H1 (cell line): ENCODE results near the gene DUOX1. TPM values are rescaled to one million over a fixed set of nuclear protein-coding genes. Genes with fewer than 3 reads are reported as not detected.

ENCODE experiments used
- CTCF ChIA-PET: fragments of 300-600 bp; sonication (Branson Sonifier 250); formaldehyde crosslinking; loops from one replicate; lab custom pipeline; 2021; ENCODE audit not compliant: partially characterized antibody; lab: Charles Lee
- POLR2A ChIA-PET: fragments of 300-600 bp; sonication (Branson Sonifier 250); formaldehyde crosslinking; loops from one replicate; lab custom pipeline; 2021; ENCODE audit warnings: inconsistent platforms; ENCODE audit not compliant: partially characterized antibody; lab: Charles Lee
- DNase-seq, 2 experiments: peaks; one replicate each; pipeline versions ENCODE4 v3.0.0 to v3.0.0-alpha.2; 2010 to 2022; ENCODE audit warnings: low spot score in 2 of 2, low read depth in 1 of 2, mixed read lengths in 1 of 2
- FAIRE-seq: peaks from 2 replicates; lab custom pipeline; 2011; peaks lifted over from hg19 to GRCh38; lab: Jason Lieb, UNC
- H2AFZ ChIP-seq: 2 replicates; pipeline ENCODE4 v1.8.1; 2012; ENCODE audit warnings: low read length, inconsistent platforms
- H2AK5ac ChIP-seq: 2 replicates; pipeline ENCODE4 v1.6.1; 2013; ENCODE audit warnings: low read depth, low read length
- H2BK120ac ChIP-seq: replicated peaks from 2 replicates; pipeline ENCODE3; 2013; ENCODE audit warnings: low read depth, low read length, inconsistent platforms
- H2BK12ac ChIP-seq: 2 replicates; pipeline ENCODE4 v1.6.1; 2013; ENCODE audit warnings: low read depth, low read length
- H2BK15ac ChIP-seq: 2 replicates; pipeline ENCODE4 v1.6.1; 2013; ENCODE audit warnings: low read length
- H2BK20ac ChIP-seq: 2 replicates; pipeline ENCODE4 v1.6.1; 2013; ENCODE audit warnings: low read length
- H2BK5ac ChIP-seq: 2 replicates; pipeline ENCODE4 v1.6.1; 2013; ENCODE audit warnings: low read depth, low read length
- H3K14ac ChIP-seq: 2 replicates; pipeline ENCODE4 v1.6.1; 2013; ENCODE audit warnings: inconsistent platforms; ENCODE audit not compliant: insufficient read length
- H3K18ac ChIP-seq: 2 replicates; pipeline ENCODE4 v1.6.1; 2013; ENCODE audit warnings: low read length; ENCODE audit errors: extremely low read depth
- H3K23ac ChIP-seq: 2 replicates; pipeline ENCODE4 v1.6.1; 2013; ENCODE audit warnings: inconsistent platforms; ENCODE audit not compliant: insufficient read length
- H3K23me2 ChIP-seq: 2 replicates; pipeline ENCODE4 v1.6.1; 2013; ENCODE audit warnings: low read depth, low read length
- H3K27ac ChIP-seq: 2 replicates; pipeline ENCODE4 v1.6.1; 2011; ENCODE audit warnings: low read depth, low read length, inconsistent platforms
- H3K27me3 ChIP-seq, 4 experiments: replicated peaks in 1 of 4; 1 replicate in 1 of 4; 2 replicates in 3 of 4; pipeline versions ENCODE4 v1.6.1 to v1.8.1; 2011 to 2013; ENCODE audit warnings: low read length in 3 of 4, mild to moderate bottlenecking in 3 of 4, inconsistent platforms in 2 of 4, mixed read lengths in 2 of 4, moderate library complexity in 1 of 4; ENCODE audit not compliant: control insufficient read depth in 3 of 4, insufficient read depth in 3 of 4; ENCODE audit errors: extremely low read depth in 1 of 4
- H3K36me3 ChIP-seq, 4 experiments: 2 replicates each; pipeline versions ENCODE4 v1.6.1 to v1.8.1; 2011 to 2013; ENCODE audit warnings: mild to moderate bottlenecking in 4 of 4, low read length in 3 of 4, moderate library complexity in 2 of 4, control low read depth in 1 of 4, inconsistent platforms in 1 of 4; ENCODE audit not compliant: insufficient read depth in 4 of 4, control insufficient read depth in 2 of 4
- H3K4ac ChIP-seq: replicated peaks from 2 replicates; pipeline ENCODE3; 2013; ENCODE audit warnings: low read length, low read depth, mixed read lengths, inconsistent platforms; ENCODE audit not compliant: insufficient read length
- H3K4me1 ChIP-seq, 4 experiments: replicated peaks in 1 of 4; 1 replicate in 1 of 4; 2 replicates in 3 of 4; pipeline versions ENCODE4 v1.6.1 to v1.8.1; 2011 to 2013; ENCODE audit warnings: low read length in 3 of 4, inconsistent platforms in 2 of 4, mixed read lengths in 1 of 4; ENCODE audit not compliant: insufficient read depth in 4 of 4, control insufficient read depth in 3 of 4
- H3K4me2 ChIP-seq, 2 experiments: 2 replicates each; pipeline versions ENCODE4 v1.6.1 to v1.8.1; 2011 to 2013; ENCODE audit warnings: low read depth in 2 of 2, low read length in 2 of 2, control low read depth in 1 of 2, inconsistent platforms in 1 of 2, mild to moderate bottlenecking in 1 of 2; ENCODE audit not compliant: insufficient read depth in 1 of 2
- H3K4me3 ChIP-seq, 4 experiments: fragments of 200-600, 300-600 bp in 1 of 4; sonication (generic), shearing (Covaris generic), sonication (Bioruptor Twin) in 1 of 4; 2 replicates each; pipeline versions ENCODE4 v1.5.1 to v1.8.1; 2011 to 2016; ENCODE audit warnings: low read length in 4 of 4, low read depth in 3 of 4, control low read depth in 2 of 4, inconsistent platforms in 2 of 4, mild to moderate bottlenecking in 2 of 4, mixed read lengths in 1 of 4, moderate library complexity in 1 of 4; ENCODE audit not compliant: insufficient read depth in 2 of 4; ENCODE audit errors: extremely low read depth in 1 of 4
- H3K56ac ChIP-seq: replicated peaks from 2 replicates; pipeline ENCODE3; 2013; ENCODE audit warnings: low read depth, mild to moderate bottlenecking, mixed read lengths, low read length, inconsistent platforms; ENCODE audit not compliant: insufficient read length
- H3K79me1 ChIP-seq: 2 replicates; pipeline ENCODE4 v1.6.1; 2013; ENCODE audit warnings: low read depth, low read length, control low read depth
- H3K79me2 ChIP-seq, 2 experiments: 2 replicates each; pipeline versions ENCODE4 v1.6.1 to v1.8.1; 2012 to 2013; ENCODE audit warnings: low read length in 2 of 2, mild to moderate bottlenecking in 2 of 2, inconsistent platforms in 1 of 2; ENCODE audit not compliant: insufficient read depth in 2 of 2, control insufficient read depth in 1 of 2
- H3K9ac ChIP-seq, 4 experiments: replicated peaks in 1 of 4; 1 replicate in 1 of 4; 2 replicates in 3 of 4; pipeline versions ENCODE4 v1.6.1 to v1.8.1; 2011 to 2013; ENCODE audit warnings: low read depth in 3 of 4, low read length in 3 of 4, control low read depth in 2 of 4, mild to moderate bottlenecking in 2 of 4, moderate library complexity in 2 of 4, inconsistent platforms in 1 of 4; ENCODE audit errors: extremely low read depth in 1 of 4
- H3K9me3 ChIP-seq, 2 experiments: 2 replicates each; pipeline versions ENCODE4 v1.6.1 to v1.8.1; 2012 to 2013; ENCODE audit warnings: mild to moderate bottlenecking in 2 of 2, moderate library complexity in 2 of 2, control low read depth in 1 of 2, inconsistent platforms in 1 of 2, low read depth in 1 of 2, low read length in 1 of 2, mixed read lengths in 1 of 2; ENCODE audit not compliant: insufficient read depth in 2 of 2
- H4K20me1 ChIP-seq, 2 experiments: replicated peaks in 1 of 2; 2 replicates each; pipeline versions ENCODE3 to v1.8.1; 2011 to 2013; ENCODE audit warnings: inconsistent platforms in 2 of 2, low read length in 2 of 2, mild to moderate bottlenecking in 1 of 2; ENCODE audit not compliant: insufficient read depth in 2 of 2, control insufficient read depth in 1 of 2
- H4K5ac ChIP-seq: 2 replicates; pipeline ENCODE4 v1.6.1; 2013; ENCODE audit warnings: low read length, low read depth, mixed read lengths, inconsistent platforms; ENCODE audit not compliant: insufficient read length
- H4K8ac ChIP-seq: 2 replicates; pipeline ENCODE4 v1.8.0; 2013; ENCODE audit warnings: mild to moderate bottlenecking, moderate library complexity, low read length, inconsistent platforms; ENCODE audit not compliant: insufficient read depth; ENCODE audit errors: extremely low read depth
- H4K91ac ChIP-seq: replicated peaks from 2 replicates; pipeline ENCODE3; 2013; ENCODE audit warnings: low read length, mixed read lengths, inconsistent platforms; ENCODE audit not compliant: insufficient read length
- EZH2 ChIP-seq: fragments of 200-600 bp; sonication (generic); IDR thresholded peaks from 2 replicates; pipeline ENCODE4 v1.7.1; 2012; ENCODE audit warnings: low read depth, mild to moderate bottlenecking, moderate library complexity, low read length, inconsistent platforms; ENCODE audit not compliant: severe bottlenecking
- SIRT6 ChIP-seq: IDR thresholded peaks from one replicate; pipeline ENCODE4 v1.7.1; 2012; ENCODE audit warnings: low read length, inconsistent platforms
- WGBS, 2 experiments: shearing (Covaris generic) in 1 of 2; methylation state at CpG; one replicate each; pipeline versions ENCODE4 v1.1.6 to v1.1.7; 2013 to 2015; ENCODE audit warnings: low lambda C conversion rate in 2 of 2, mixed read lengths in 2 of 2, inconsistent platforms in 1 of 2, low coverage in 1 of 2, missing lambda C conversion rate in 1 of 2; ENCODE audit not compliant: insufficient replicate concordance in 2 of 2, insufficient coverage in 1 of 2, insufficient read length in 1 of 2; ENCODE audit errors: extremely low coverage in 1 of 2, missing lambda C conversion rate in 1 of 2; 5-methylcytosine and 5-hydroxymethylcytosine counted together
- polyA plus RNA-seq, 7 experiments: library from polyadenylated mRNA; depleted of rRNA in 3 of 7; stranded (reverse) in 5 of 7; unstranded in 2 of 7; fragments of >200 nt in 5 of 7; fragments of 200-250 nt in 2 of 7; gene quantifications; 1 replicate in 5 of 7; 2 replicates in 1 of 7; 4 replicates in 1 of 7; pipeline versions ENCODE4 v1.2.1 to v1.2.3, GENCODE V29; 2011 to 2013; ENCODE audit warnings: missing spikeins in 2 of 7, mixed read lengths in 2 of 7
- total RNA-seq: library from RNA; stranded (reverse); fragmentation: NEBNext Ultra II Directional; extraction: Animal tissue kit (Norgen Biotek cat#: 25700); gene quantifications from 2 replicates; pipeline ENCODE4 v1.2.1, GENCODE V29; 2021

Gene DUOX1
- total and polyA plus RNA-seq, 2 of the 8 experiments (the other 6 are each of a cell fraction or from before 2014, with no cell fraction given): 0.84 to 1.4 TPM

GRCh38 chr15:45114751-45115085 lies 15.1 kb upstream of the DUOX1 start:
- Histone ChIP-seq H2AK5ac (no peak overlapping the region), H4K5ac (no peak overlapping the region), H3K56ac (no peak overlapping the region), H3K79me1 (no peaks in the 10 kb centered on the region), H2BK20ac (no peak overlapping the region), H3K4ac (no peak overlapping the region), H4K8ac (peak overlapping the region; percentile 43; the same call in 1 of the 2 replicates), H3K9ac (no peak overlapping the region), H3K23ac (no peak overlapping the region), H3K9me3 (no peaks in the 10 kb centered on the region; a peak in 1 of 4 replicates), H4K20me1 (peaks cover 21 to 44% of the 10 kb centered on the region in 2 experiments), H3K79me2 (no peaks in the 10 kb centered on the region), H2AFZ (no peak overlapping the region), H3K36me3 (peaks cover 0 to 7% (median 0%) of the 10 kb centered on the region in 4 experiments; a peak in 1 of 8 replicates), H3K27me3 (peaks cover 80 to 87% (median 81%) of the 10 kb centered on the region in 4 experiments), H3K4me2 (peak overlapping the region; percentile 84 to 85; a peak in 3 of 4 replicates), H3K14ac (no peak overlapping the region), H2BK120ac (no peak overlapping the region), H3K4me1 (peaks cover 0 to 31% (median 24%) of the 10 kb centered on the region in 4 experiments; a peak in 6 of 7 replicates), H3K18ac (peak overlapping the region; percentile 32; the same call in 1 of the 2 replicates), H4K91ac (no peak overlapping the region), H3K27ac (no peak overlapping the region), H3K23me2 (peaks cover 6% of the 10 kb centered on the region; the same call in 1 of the 2 replicates), H3K4me3 (peak overlapping the region in 1 of 4 experiments; percentile 27; a peak in 1 of 8 replicates), H2BK15ac (no peak overlapping the region; the same call in 1 of the 2 replicates), H2BK12ac (0 out of 2 replicates have a peak overlapping the region, but pooled peaks have one; percentile 68), H2BK5ac (no peak overlapping the region)
- CTCF ChIA-PET: interaction anchor here (0.7 to 5.5 kb wide), 7 partner anchors 10 to 261 kb away, joined by 3 to 45 read pairs (median 4); partner anchors contain the start of genes DUOX1 and DUOXA1
- TF ChIP-seq EZH2 (peak; percentile 87), SIRT6 (no peak)
- POLR2A ChIA-PET: no interaction called here
- 33% methylated on average over 2 of the region's 2 CpGs; no CpG with 5 or more reads in 1 of the 2 experiments for WGBS, 2 experiments
- DNase-seq (no peak), FAIRE-seq (no peak)
